RKO (cell line): Measurements from ENCODE around the gene GOLGA6D.
A peak's percentile ranks its signal among the peaks of the same experiment; 100 is the strongest.
"Not testable (repeated sequence)": the region's sequence is repeated elsewhere in the genome, so short reads cannot be mapped to it uniquely, and the experiment has no call there.

Experiments used
- DNase-seq: peaks from one replicate; pipeline ENCODE4 v3.0.0-alpha.2; 2016; ENCODE audit warnings: low spot score

The GOLGA6D gene

GRCh38 chr15:75278497-75278896, 4.1 kb upstream of the GOLGA6D start:
- DNase-seq = not testable (repeated sequence)

GRCh38 chr15:75284152-75284551, 1.5 kb downstream of the GOLGA6D start:
- not testable (repeated sequence) for DNase-seq

- not testable (repeated sequence) for DNase-seq
Measured at GRCh38 chr15:75293660-75294059, 11.0 kb downstream of the GOLGA6D start.

GRCh38 chr15:75298541-75299310, 16.1 kb downstream of the GOLGA6D start:
- not testable (repeated sequence) for DNase-seq

- not testable (repeated sequence) for DNase-seq
Measured at GRCh38 chr15:75299311-75299688, 16.7 kb downstream of the GOLGA6D start.

- not testable (repeated sequence) for DNase-seq
Measured at GRCh38 chr15:75300026-75300425, 17.4 kb downstream of the GOLGA6D start.

GRCh38 chr15:75302318-75302717, 19.7 kb downstream of the GOLGA6D start:
- DNase-seq = no peak

GRCh38 chr15:75302753-75303152, 20.1 kb downstream of the GOLGA6D start:
- not testable (repeated sequence) for DNase-seq

GRCh38 chr15:75306188-75306587, 23.6 kb downstream of the GOLGA6D start:
- DNase-seq = no peak

GRCh38 chr15:75307778-75308390, 25.2 kb downstream of the GOLGA6D start:
- peak; percentile 44 for DNase-seq

- DNase-seq = no peak
Measured at GRCh38 chr15:75309711-75310110, 27.1 kb downstream of the GOLGA6D start.

- not testable (repeated sequence) for DNase-seq
Measured at GRCh38 chr15:75312548-75312947, 29.9 kb downstream of the GOLGA6D start.

- no peak for DNase-seq
Measured at GRCh38 chr15:75313116-75313845, 30.6 kb downstream of the GOLGA6D start.

- DNase-seq = no peak
Measured at GRCh38 chr15:75314552-75315290, 32.1 kb downstream of the GOLGA6D start.

GRCh38 chr15:75319231-75319897, 36.7 kb downstream of the GOLGA6D start:
- not testable (repeated sequence) for DNase-seq

GRCh38 chr15:75321711-75322110, 39.1 kb downstream of the GOLGA6D start:
- DNase-seq = no peak

GRCh38 chr15:75325922-75326321, 43.3 kb downstream of the GOLGA6D start:
- no peak for DNase-seq

GRCh38 chr15:75327005-75327404, 44.4 kb downstream of the GOLGA6D start:
- no peak for DNase-seq

- DNase-seq = no peak
Measured at GRCh38 chr15:75327491-75327890, 44.9 kb downstream of the GOLGA6D start.

GRCh38 chr15:75328493-75329314, 46.1 kb downstream of the GOLGA6D start:
- DNase-seq = no peak

GRCh38 chr15:75329571-75329970, 46.9 kb downstream of the GOLGA6D start:
- DNase-seq = no peak
